CD1c-positive myeloid dendritic cell (primary cell): ENCODE measurements around the gene EHD4.

ENCODE experiments used
- DNase-seq: peaks from one replicate; pipeline ENCODE4 v3.0.0-alpha.2; 2016; ENCODE audit errors: extremely low spot score

The EHD4 gene

GRCh38 chr15:41972253-41973242 is at the start of gene EHD4:
Gene EHD4, minus strand, starts transcription at chr15:41972557. Its CDS starts 63 bp downstream, at chr15:41972494.
- peak; percentile 99 for DNase-seq

- DNase-seq = no peak
Measured at GRCh38 chr15:42021593-42021992, 49.2 kb upstream of the EHD4 start.

GRCh38 chr15:42020713-42021273 is 48.4 kb upstream of the EHD4 start, which contains the start of gene PLA2G4E:
Gene PLA2G4E, minus strand, starts transcription at chr15:42021042. Its CDS starts 12 bp downstream, at chr15:42021030.
- DNase-seq = no peak

GRCh38 chr15:42018306-42019224 is 46.2 kb upstream of the EHD4 start:
- no peak for DNase-seq

- no peak for DNase-seq
Measured at GRCh38 chr15:42016971-42017370, 44.6 kb upstream of the EHD4 start.

GRCh38 chr15:42014406-42014805 is 42.0 kb upstream of the EHD4 start:
- DNase-seq = no peak

GRCh38 chr15:42012928-42013482 is 40.6 kb upstream of the EHD4 start:
- no peak for DNase-seq

GRCh38 chr15:42012241-42012640 is 39.9 kb upstream of the EHD4 start:
- DNase-seq = no peak

- no peak for DNase-seq
Measured at GRCh38 chr15:42011074-42011473, 38.7 kb upstream of the EHD4 start.

- DNase-seq = peak; percentile 44
Measured at GRCh38 chr15:42010434-42010833, 38.1 kb upstream of the EHD4 start.

GRCh38 chr15:42009474-42009873 is 37.1 kb upstream of the EHD4 start:
- DNase-seq = no peak

- DNase-seq = no peak
Measured at GRCh38 chr15:42009022-42009421, 36.7 kb upstream of the EHD4 start.

GRCh38 chr15:42007386-42007785 is 35.0 kb upstream of the EHD4 start:
- DNase-seq = no peak

- no peak for DNase-seq
Measured at GRCh38 chr15:42002333-42002732, 30.0 kb upstream of the EHD4 start.

- DNase-seq = no peak
Measured at GRCh38 chr15:42001236-42001635, 28.9 kb upstream of the EHD4 start.

- DNase-seq = no peak
Measured at GRCh38 chr15:41999290-42000285, 27.2 kb upstream of the EHD4 start.

- DNase-seq = no peak
Measured at GRCh38 chr15:41997845-41998244, 25.5 kb upstream of the EHD4 start.

GRCh38 chr15:41996921-41997592 is 24.7 kb upstream of the EHD4 start:
- no peak for DNase-seq

- DNase-seq = no peak
Measured at GRCh38 chr15:41996376-41996775, 24.0 kb upstream of the EHD4 start.

- DNase-seq = no peak
Measured at GRCh38 chr15:41995476-41995855, 23.1 kb upstream of the EHD4 start.
